ENCODE data around the gene PPP1R17. TPM values are rescaled to one million over a fixed set of nuclear protein-coding genes. Genes with fewer than 3 reads are reported as not detected.

Gene PPP1R17
- total RNA-seq, 2 experiments from 2014 or later = not detected

DNA sequence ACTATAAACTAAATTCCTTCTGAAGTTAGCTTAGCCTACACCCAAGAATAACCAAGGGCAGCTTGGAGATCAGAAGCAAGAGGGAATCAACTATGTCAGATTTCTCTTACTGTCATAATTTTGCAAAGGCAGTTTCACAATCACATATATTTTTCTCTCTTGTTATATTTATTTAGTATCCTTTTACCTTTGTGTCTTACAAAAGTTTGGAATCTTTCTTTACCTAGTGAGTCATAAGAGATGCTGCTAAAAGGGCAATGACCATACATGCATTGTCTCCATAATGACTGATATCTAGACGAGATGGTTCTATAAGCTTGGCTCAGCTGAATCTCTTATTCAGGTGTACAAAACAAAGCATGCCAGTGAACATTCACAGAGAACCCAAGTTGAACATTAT lies 61.1 kb downstream of the PPP1R17 start:
- Histone ChIP-seq H3K4me3 (ENCODE audit: low read depth, low read length, poor library complexity, severe bottlenecking) (no peak overlapping the region), H3K4me2 (ENCODE audit: low read length) (no peak overlapping the region), H3K4me1 (ENCODE audit: insufficient read depth, low read length, poor library complexity, severe bottlenecking) (no peaks in the 10 kb centered on the region), H3K9me2 (ENCODE audit: insufficient read depth, low read length) (no peaks in the 10 kb centered on the region), H3K36me3 (ENCODE audit: insufficient read depth, low read length) (no peaks in the 10 kb centered on the region), H3K27ac (ENCODE audit: low read depth, low read length, poor library complexity, severe bottlenecking) (no peak overlapping the region), H4K20me1 (ENCODE audit: insufficient read depth, low read length) (no peaks in the 10 kb centered on the region), H3K9me3 (ENCODE audit: low read length) (no peaks in the 10 kb centered on the region), H3K79me2 (ENCODE audit: insufficient read depth, low read depth, low read length) (no peaks in the 10 kb centered on the region), H2AFZ (ENCODE audit: low read length) (no peak overlapping the region)
- no TSS peak for BruUV-seq (replicated peaks)
- ChIA-PET POLR2A (interaction anchor here (0.6 to 1.1 kb wide), 3 partner anchors 11 to 595 kb away, joined by 3 to 8 read pairs (median 5); no protein-coding TSS in a partner anchor), CTCF (ENCODE audit: unreplicated experiment) (no interaction called here)
- TF ChIP-seq, protein P1, sequence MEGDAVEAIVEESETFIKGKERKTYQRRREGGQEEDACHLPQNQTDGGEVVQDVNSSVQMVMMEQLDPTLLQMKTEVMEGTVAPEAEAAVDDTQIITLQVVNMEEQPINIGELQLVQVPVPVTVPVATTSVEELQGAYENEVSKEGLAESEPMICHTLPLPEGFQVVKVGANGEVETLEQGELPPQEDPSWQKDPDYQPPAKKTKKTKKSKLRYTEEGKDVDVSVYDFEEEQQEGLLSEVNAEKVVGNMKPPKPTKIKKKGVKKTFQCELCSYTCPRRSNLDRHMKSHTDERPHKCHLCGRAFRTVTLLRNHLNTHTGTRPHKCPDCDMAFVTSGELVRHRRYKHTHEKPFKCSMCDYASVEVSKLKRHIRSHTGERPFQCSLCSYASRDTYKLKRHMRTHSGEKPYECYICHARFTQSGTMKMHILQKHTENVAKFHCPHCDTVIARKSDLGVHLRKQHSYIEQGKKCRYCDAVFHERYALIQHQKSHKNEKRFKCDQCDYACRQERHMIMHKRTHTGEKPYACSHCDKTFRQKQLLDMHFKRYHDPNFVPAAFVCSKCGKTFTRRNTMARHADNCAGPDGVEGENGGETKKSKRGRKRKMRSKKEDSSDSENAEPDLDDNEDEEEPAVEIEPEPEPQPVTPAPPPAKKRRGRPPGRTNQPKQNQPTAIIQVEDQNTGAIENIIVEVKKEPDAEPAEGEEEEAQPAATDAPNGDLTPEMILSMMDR (conservative IDR thresholded peaks at IDR 0.05; ENCODE audit: low read length) = no peak
- TF ChIP-seq EZH2phosphoT487 (IDR thresholded peaks at IDR 0.05; ENCODE audit: borderline replicate concordance, low read depth, low read length) = no peak
- no peak for DNase-seq (ENCODE audit: low spot score)
- intact Hi-C loops (cut with micrococcal nuclease; ENCODE audit: unreplicated experiment) = loop anchor here (10.0 kb wide), 1 partner anchor 457 kb away; no protein-coding TSS in a partner anchor

DNA sequence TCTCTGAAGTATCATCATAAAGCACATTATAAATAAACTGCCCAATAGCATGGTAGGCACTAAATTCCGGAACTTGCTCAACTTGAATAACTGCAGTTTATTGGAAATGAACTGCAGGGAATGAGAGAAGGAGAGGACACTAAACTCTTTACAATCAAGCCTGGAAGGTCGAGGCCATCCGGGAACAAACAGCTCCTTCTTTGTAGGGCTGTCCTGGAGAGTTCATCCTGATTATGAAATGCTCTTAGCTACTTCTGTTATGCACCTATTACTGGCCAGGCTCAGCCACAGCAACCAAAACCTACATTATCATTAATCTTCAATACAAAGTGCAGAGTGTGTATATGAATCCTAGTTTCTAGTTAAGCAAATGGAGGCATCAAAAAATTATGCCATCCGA lies 64.7 kb downstream of the PPP1R17 start:
- CTCF ChIA-PET (ENCODE audit: unreplicated experiment) = no interaction called here
- Histone ChIP-seq H3K9me3 (ENCODE audit: low read length) (no peaks in the 10 kb centered on the region), H3K4me2 (ENCODE audit: low read length) (no peak overlapping the region), H3K79me2 (ENCODE audit: insufficient read depth, low read depth, low read length) (no peaks in the 10 kb centered on the region), H3K27ac (ENCODE audit: low read depth, low read length, poor library complexity, severe bottlenecking) (no peak overlapping the region), H2AFZ (ENCODE audit: low read length) (no peak overlapping the region), H4K20me1 (ENCODE audit: insufficient read depth, low read length) (no peaks in the 10 kb centered on the region), H3K36me3 (ENCODE audit: insufficient read depth, low read length) (no peaks in the 10 kb centered on the region), H3K4me1 (ENCODE audit: insufficient read depth, low read length, poor library complexity, severe bottlenecking) (no peaks in the 10 kb centered on the region), H3K4me3 (ENCODE audit: low read depth, low read length, poor library complexity, severe bottlenecking) (no peak overlapping the region), H3K9me2 (ENCODE audit: insufficient read depth, low read length) (no peaks in the 10 kb centered on the region)
- no TSS peak for BruUV-seq (replicated peaks)
- POLR2A ChIA-PET = no interaction called here
- intact Hi-C loops (cut with micrococcal nuclease; ENCODE audit: unreplicated experiment) = no loop called here
- TF ChIP-seq, protein P1 (conservative IDR thresholded peaks at IDR 0.05; ENCODE audit: low read length) = no peak
- TF ChIP-seq EZH2phosphoT487 (IDR thresholded peaks at IDR 0.05; ENCODE audit: borderline replicate concordance, low read depth, low read length) = no peak
- no peak for DNase-seq (ENCODE audit: low spot score)

Other genes starting within 250 kb of the PPP1R17 start
- gene ITPRID1, start 173.1 kb upstream of the PPP1R17 start, total RNA-seq (2014; rRNA removed; shearing (Covaris generic)) = not detected in 2 replicates
- not detected in 2 replicates for gene ITPRID1, start 173.1 kb upstream of the PPP1R17 start, total RNA-seq (2022)

Data from OCI-LY7 (cell line).